ENCODE measurements around the gene NPPA.

The NPPA gene

GRCh38 chr1:11874258-11874562 is 26.6 kb upstream of the NPPA start:
- no peak for DNase-seq (ENCODE audit: low read depth)

GRCh38 chr1:11873395-11874257 is 26.0 kb upstream of the NPPA start:
- no peak for DNase-seq (ENCODE audit: low read depth)

DNA sequence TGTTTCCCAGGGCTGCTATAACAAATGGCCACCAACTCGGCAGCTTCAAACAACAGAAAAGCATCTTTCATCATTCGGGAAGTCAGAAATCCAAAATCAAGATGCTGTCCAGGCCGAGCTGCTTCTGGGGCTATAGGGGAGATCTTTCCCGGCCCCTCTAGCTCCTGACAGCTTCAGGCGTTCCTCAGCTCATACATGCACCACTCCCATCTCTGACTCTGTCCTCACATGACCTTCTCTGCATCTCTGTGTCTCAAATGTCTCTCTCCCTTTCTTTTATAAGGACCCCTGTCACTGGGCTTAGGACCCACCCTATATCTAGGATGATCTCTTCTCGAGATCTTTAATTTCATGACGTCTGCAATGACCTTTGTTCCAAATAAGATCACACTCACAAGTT is 25.0 kb upstream of the NPPA start:
- DNase-seq (ENCODE audit: low read depth), result no peak

DNA sequence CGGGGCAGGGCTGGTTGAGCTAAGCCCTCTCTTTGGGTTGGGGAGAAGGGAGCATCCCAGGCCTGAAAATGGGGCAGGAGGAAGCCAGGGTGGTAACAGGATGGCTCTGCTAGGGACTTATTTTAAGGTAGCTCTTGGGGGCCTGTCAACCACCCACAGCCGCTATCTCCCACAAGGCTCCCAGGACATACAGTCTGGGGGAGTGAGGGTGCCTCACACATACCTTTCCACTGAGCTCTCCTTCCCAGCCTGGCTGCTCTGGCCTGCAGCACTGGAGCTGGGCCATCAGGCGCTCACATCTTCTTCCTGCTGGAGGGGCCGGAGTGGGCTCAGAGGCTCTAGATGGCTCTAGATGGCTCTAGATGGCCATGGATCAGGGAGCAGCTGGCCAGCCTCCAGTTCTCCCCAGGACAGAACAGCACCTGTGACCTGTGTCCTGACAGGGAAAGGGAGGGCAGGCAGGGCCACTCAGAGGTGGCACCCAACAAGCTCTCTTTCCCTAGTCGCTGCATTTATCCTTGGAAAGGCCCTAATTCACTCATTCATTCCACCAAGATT is 22.1 kb upstream of the NPPA start:
- DNase-seq (ENCODE audit: low read depth), result no peak

- no peak for DNase-seq (ENCODE audit: low read depth)
Measured at GRCh38 chr1:11869104-11869503, 21.5 kb upstream of the NPPA start.

DNA sequence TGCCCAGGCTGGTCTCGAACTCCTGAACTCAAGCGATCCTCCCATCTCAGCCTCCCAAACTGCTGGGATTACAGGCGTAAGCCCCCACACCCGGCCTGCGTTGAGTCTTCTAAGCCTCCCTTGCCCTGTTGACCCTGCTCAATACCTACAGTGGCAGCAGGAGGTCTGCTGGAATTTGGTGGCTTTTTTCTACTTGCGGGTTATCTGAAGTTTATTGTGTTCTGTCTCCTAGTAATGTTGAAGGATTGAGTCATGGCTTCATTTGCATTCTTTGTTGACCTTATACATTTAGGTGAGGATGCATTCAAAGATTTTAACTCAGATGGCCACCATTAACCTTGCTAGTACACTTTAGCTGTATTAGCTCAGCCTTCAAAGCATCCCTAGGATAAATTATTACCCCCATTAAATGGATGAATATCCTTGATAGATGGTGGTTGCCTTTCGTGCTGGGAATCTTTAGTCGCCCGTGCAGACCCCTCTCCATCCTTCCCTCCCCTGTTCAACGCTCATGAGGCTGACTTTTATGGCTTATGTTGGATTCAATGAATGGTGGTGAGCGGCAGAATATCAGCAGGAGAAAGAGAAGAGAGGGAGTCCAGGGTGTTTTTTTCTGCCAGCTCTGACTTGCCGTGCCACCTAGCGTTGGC is 20.9 kb upstream of the NPPA start:
- DNase-seq (ENCODE audit: low read depth), result no peak

DNA sequence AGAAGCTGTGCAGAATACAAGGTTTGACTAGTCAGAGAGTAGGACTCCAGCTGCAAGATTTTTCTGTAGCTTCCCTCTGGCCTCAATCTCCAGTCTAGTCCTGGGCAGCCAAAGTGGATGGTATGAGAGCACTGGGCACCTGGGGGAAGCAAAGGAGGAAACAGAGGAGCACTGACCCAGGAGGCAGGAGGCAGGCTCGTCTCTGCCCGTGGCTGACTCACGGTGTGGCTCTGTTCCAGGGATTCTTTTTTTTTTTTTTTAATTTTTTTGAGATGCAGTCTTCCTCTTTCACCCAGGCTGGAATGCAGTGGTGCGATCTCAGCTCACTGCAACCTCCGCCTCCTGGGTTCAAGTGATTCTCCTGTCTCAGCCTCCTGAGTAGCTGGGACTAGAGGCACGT is 15.3 kb upstream of the NPPA start:
- DNase-seq (ENCODE audit: low read depth), result no peak

- no peak for DNase-seq (ENCODE audit: low read depth)
Measured at GRCh38 chr1:11860587-11860986, 13.0 kb upstream of the NPPA start.

GRCh38 chr1:11860083-11860482 is 12.5 kb upstream of the NPPA start:
- no peak for DNase-seq (ENCODE audit: low read depth)

DNA sequence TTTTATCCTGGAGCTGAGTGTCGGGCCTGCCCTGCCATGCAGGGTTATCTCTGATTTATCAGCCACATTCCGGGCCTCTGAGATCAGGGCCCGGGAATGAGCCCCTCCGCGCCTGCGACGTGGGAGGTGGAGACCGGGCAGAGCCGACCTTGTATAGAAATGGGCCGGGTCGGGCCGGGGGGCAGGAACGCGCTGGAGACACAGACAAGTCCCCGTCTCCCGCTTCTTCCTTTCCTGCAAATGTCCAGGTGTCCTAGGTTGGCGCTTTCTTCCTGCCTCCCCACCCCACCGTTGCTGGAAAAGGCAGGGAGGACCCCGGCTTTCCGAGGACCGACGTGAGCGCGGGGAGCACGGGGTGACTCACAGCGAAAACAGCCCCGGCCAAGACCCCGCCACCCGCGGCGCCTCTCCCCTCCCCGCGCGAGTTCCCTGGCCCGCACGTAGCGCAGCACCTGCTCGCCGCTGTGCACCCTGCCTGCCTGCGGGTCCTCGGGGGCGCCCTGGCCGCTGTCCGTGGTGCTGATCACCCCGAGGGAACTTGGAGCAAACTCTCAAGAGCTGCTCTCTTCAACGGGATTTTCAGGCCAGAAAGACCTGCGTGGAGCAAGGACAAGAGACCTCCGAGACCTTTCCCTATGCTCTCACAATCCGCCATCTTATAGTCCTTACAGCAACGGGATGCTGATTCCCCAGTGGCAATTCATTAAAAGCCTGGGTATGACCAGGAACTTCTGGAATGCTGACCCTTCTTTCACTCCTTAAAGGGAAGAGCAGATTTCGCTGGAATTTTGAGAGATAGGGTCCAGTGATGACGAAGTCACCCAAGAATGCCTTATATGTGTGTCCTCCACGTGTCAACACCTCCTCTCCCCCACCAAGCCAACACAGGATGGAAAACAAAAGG is 11.6 kb upstream of the NPPA start:
- peak; percentile 37 for DNase-seq (ENCODE audit: low read depth)

DNA sequence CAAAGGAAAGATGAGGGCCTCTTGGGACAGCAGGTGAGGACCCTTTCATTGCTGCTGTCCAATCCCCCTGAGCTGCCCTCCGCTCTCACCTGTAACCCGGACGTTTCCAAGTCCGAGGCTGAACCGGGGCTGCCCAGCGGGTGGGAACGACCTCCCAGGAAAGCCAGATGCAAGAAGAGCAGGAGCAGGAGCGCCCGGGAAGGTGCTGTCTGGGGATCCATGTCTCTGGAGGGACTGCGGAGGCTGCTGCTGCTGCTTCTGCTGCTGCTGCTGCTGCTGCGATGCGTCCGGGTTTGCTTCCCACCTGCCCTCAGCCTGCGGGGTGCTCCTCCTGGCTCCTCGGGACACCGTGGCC is 11.0 kb upstream of the NPPA start, which contains the start of gene NPPB:
TSS of gene NPPB (minus strand) at position 333 of the 355 bp plus-strand sequence. CDS start at position 221, 112 bp downstream.
- no peak for DNase-seq (ENCODE audit: low read depth)

GRCh38 chr1:11858158-11858557 is 10.6 kb upstream of the NPPA start:
- DNase-seq (ENCODE audit: low read depth), result no peak

DNA sequence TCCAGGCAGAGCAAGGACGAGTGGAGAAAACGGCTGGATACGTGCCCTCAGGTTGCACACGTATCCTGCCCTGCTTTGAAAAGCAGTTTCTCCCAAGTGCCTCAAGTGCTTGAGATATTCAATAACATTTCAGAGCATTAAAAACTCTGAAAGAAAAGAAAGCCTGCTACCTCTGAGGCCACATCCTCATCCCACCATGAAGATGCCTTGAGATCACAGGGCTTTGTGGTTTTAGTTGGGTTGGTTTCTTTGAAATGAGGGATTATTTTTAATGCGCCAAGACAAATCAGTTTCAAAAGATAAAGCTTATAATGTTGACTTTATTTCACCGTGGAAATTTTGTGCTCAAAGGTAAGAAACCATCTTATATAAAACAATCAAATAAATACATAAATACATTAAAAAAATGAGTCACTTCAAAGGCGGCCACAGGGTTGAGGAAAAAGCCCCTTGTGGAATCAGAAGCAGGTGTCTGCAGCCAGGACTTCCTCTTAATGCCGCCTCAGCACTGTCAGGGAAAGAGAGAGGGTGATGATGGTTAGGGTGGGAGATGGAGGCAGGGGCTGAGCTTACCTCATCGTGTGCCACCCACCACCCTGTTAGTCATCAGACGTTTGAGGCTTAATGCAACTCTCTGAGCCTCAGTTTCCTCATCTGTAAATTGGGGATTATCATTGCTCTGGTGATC is 9.7 kb upstream of the NPPA start:
- DNase-seq (ENCODE audit: low read depth), result no peak

DNA sequence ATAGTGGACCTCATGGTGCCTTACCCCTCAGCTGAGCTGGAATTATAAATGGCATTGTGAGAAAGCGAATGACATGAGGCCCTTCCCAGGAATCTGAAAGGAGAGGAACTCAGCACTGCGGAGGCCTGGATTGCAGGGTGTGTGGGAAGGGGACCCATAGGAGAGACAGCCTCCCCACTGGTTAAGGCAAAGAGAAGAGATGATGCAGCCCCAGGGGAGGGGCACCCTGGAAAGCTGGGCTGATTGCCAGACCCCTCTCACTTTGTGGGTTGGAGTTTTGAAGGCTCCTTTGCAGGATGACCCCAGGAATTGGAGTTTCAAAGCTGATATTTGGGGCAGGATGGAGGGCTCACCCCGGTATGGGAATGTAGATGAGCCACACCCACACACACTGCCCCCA is 9.1 kb upstream of the NPPA start:
- DNase-seq (ENCODE audit: low read depth), result no peak

GRCh38 chr1:11855430-11855829 is 7.8 kb upstream of the NPPA start:
- DNase-seq (ENCODE audit: low read depth), result no peak

GRCh38 chr1:11854519-11854918 is 6.9 kb upstream of the NPPA start:
- no peak for DNase-seq (ENCODE audit: low read depth)

- DNase-seq (ENCODE audit: low read depth), result no peak
Measured at GRCh38 chr1:11851180-11851579, 3.6 kb upstream of the NPPA start.

DNA sequence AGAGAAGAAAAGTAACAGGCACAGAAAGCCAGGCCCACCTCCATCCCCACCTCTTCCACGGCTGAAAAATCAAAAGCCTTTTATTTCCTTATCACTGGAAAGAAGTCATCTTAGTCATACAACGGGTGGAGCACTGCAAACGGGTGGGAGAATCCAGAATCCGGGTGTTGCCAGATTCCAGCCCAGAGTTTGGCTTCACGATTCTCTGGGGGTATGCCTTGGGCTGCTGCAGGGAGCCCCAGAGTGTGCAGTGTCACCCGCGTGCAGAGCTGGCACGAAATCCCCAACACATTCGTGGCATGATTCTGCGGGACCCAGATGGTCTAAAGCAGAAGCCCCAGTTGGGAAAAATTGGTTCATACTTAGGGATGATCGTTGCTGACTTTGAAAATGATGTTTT is 2.6 kb upstream of the NPPA start:
- no peak for DNase-seq (ENCODE audit: low read depth)

DNA sequence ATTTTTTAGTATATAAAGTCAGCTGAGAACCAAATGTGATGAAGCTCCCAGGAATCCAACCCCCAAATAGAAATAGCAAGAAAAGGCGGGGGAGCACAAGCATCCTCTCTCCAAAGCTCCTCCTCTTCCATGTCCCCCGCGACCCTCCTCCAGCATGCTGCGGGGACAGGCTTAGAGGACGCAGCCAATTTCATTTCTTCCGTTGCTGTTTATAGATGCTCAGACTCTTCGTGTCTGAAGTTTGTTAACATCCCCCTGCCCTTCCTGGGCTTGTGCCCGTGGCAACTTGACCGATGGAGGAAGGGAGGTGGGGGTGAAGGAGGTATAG is 754 bp upstream of the NPPA start:
- no peak for DNase-seq (ENCODE audit: low read depth)

DNA sequence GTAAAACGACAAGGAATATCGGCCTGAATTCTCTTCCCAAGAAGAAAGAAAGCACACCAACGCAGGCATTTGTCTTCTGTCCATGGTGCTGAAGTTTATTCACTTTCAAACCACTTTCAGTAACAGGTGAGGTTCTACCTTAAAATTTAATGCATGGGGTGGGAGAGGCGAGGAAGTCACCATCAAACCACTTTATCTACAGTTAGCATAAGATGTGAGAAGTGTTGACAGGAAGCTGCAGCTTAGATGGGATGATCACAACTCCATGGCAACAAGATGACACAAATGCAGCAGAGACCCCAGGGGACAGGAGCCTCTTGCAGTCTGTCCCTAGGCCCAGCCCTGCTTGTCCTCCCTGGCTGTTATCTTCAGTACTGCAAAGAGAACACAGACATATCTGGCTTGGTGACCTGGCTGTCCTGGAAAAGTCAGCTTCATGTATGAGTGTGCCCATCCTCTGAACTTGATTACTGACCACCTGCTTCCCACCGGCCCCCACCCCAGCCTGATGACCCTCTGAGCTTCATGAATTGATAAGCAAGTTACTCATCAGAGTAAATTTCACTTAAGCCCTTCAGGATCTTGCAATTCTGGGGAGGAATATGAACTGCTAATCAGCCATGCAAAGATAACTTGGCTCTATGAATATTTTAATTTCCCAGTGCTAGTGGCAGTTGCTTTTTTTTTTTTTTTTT is 1.8 kb downstream of the NPPA start:
- no peak for DNase-seq (ENCODE audit: low read depth)
